Measurements from ENCODE around the gene SPSB3.
A peak's percentile ranks its signal among the peaks of the same experiment; 100 is the strongest.

Gene SPSB3

DNA sequence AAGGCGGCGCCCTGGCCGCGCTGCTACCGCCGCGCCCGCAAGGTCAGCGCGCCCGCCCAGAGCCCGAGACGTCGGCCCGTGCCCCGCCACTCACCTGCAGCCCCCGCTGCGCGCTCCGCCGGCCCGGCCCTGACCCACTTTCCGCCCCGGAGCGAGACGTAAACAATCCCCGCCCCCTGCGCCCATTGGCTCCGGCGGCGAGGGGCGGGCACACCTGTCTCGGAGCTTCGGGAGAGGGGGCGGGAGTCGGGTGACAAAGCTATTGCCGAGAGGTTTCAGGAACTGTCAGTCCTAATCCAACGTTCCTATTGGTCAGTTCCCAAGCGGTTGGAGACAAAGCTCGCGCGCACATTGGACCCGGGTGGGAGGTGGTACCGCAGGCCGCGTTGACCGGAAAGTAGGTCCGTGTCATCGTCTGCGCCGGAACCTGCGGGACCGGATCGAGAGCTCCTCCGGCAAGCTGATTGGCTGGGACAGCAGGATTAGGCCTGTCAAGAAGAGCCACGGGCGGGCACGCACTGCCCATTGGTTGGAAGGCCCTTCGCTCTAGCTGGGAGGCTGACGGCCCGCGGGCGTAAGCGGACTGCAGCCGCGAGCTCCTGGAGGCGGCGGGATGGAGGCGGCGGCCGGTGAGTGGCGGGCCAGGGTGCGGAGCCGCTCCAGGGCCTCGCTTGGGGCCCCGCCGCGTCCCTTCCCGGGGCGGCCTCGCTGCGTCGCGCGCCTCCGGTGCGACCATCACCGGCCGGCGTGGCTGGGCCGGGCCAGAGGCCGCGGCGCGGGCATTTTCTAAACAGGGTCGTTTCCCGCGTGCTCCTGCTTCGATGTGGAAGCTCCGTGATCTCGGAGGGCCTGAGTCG lies at the start of gene SPSB3, which contains the start of gene NUBP2:
TSS of gene SPSB3 (minus strand) at position 164 of the 857 bp plus-strand sequence. CDS start 1,088 bp downstream, outside the sequence.
TSS of gene NUBP2 (plus strand) at position 553 of the 857 bp plus-strand sequence. CDS start at position 614, 61 bp downstream.
- FAIRE-seq: peak; percentile 99

DNA sequence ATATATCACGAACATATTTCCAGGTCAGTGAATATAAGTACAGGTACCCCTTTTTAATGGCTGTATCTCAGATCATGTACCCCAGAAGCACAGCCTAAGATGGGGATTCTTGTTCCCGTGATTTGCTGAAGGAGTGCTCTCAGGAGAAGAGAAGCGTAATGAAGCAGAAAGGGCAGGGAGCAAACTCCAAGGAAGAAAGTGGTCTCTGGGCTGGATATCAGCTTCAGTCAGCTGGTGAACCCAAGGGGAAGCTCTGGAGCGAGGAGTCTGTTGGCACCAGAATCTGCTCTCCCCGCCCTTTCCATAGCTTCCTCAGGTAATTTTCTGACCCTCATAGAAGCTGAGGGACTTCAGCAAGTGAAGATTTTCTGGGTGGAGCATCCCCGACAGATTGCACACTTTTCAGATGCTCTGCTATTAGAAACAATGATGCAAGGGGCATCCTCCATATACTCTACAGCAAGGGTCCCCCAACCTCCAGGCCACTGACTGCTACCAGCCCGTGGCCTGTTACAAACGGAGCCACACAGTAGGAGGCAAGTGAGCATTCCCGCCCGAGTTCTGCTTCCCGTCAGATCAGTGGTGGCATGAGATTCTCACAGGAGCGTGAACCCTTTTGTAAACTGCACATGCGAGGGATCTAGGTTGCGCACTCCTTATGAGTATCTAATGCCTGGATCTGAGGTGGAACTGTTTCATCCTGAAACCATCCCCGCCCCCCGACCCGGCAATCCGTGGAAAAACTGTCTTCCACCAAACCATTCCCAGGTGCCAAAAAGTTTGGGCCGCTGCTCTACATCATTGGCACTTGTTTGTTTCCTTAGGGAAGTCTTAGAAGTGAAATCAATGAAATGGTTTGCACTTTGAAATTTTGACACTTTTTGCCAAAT lies 49.1 kb upstream of the SPSB3 start:
- no peak for FAIRE-seq

DNA sequence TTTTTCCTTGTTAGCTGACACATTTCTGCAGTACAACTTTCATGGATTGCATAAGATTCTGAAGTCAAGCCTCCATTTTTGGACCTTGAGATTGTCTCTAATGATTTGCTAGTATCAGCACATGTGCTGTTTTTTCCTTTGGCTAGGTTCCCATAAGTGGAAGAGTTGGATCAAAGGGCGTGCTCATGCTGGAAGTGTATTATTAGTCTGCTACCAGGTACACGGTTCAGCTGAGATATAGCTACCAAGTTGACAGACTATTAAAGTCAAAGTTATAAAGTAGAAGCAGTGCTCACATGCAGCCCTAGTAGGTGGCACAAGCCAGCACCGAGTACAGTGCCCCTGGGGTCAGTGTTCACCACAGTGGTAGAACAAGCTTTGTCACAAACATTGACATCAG lies 47.8 kb upstream of the SPSB3 start:
- FAIRE-seq: no peak

DNA sequence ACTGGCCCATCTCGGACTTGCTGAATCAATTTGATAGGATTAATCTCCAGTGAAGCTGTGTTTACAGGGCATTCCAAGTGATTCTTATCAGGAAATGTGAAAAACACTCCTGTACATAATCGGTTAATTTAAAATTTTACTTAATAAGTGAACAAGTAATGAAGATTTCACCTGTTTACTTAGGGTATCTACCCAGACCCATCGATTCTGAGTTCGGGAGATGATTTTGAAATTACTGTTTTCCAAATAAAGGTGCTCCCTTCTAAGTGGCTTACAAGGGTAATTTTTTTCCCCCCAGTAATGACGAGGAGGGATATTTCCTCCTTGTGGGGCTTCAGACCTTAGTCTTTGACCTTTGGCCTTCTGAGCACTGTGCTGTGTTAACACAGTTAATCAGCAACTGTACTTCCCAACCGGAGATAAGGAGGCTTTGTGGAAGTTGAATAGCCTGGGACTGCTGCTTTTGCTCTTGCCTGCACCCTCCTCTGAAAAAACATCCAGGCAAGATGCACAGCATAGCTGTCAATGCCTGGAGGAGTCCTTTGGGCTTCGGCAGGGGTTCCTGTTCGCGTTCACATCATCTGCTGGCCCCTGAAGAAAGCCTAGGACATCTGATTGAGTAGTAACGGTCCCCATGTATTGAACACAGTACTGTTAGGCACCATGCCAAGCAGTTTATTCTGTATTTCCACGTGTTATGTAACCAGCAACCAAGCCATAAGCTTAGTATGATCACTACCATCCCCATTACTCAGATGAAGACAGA lies 46.5 kb upstream of the SPSB3 start:
- no peak for FAIRE-seq

DNA sequence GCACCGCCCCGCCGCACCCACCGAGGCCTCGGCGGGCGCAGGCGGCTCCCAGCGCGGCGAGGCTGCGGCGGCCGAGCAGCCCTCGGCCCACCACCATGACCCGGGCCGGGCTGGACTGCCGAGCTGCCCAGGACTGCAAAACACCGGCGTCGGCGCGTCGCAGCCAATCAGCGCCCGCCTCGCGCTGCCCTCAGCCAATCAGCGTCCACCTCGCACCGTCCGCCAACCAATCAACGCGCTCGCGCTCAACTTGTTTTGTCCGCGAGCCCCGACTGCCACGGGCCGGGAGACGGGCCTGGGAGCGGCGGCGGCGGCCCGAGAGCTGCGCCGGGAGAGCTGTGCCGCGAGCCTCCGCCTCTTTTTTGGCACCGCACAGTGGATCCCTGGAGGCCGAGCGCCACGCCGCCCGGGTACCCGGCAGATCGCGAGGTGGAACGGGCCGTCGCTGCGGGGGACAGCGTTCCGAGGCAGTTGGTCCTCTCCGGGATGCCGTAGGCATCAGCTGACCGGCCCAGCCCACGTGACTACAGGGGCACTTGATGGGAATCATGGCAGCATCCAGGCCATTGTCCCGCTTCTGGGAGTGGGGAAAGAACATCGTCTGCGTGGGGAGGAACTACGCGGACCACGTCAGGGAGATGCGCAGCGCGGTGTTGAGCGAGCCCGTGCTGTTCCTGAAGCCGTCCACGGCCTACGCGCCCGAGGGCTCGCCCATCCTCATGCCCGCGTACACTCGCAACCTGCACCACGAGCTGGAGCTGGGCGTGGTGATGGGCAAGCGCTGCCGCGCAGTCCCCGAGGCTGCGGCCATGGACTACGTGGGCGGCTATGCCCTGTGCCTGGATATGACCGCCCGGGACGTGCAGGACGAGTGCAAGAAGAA lies 44.6 kb upstream of the SPSB3 start, which contains the start of the genes FAHD1 and HAGH:
TSS of gene FAHD1 (plus strand) at position 516 of the 883 bp plus-strand sequence. CDS start at position 549, 33 bp downstream.
TSS of gene HAGH (minus strand) at position 135 of the 883 bp plus-strand sequence. CDS start at position 97, 38 bp downstream.
- no peak for FAIRE-seq

DNA sequence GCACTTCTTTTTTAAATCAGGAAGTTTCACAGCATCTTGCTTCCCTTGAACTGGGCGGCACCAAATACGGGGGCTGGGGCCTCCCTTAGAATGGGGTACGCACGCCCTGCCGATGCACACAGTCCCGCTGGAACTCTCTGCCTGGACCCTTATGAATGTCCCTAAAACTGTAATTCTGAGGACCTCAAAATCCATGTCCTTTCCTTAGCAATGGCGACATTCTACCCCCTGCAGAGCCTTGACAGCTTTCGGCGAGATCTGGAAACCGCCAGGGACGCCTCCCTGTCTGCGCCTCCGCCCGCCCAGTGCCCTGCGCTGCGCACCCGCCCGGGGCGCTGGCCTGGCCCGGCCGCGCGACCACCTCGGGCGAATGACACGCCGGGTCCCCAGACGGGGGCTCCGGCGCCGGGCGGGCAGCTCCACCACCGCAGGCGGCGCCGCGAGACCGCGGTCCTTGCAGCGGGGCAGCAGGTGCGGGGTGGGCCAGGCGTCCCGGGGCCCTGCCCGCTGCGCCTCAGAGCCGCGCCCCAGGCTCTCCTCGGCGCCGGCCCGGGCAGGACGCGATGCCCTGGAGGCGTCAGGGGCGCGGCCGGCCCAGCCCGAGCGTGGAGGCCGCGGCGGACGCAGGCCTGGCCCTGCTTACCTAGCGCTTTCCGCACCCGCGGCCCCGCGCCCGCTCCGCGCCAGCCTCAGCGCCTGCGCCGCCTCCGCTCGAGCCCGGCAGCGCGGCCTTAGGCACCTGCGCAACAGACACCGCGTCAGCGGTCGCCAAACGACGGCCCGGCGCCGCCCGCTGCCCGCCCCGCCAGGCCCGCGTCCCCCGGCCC lies 43.7 kb upstream of the SPSB3 start:
- no peak for FAIRE-seq

DNA sequence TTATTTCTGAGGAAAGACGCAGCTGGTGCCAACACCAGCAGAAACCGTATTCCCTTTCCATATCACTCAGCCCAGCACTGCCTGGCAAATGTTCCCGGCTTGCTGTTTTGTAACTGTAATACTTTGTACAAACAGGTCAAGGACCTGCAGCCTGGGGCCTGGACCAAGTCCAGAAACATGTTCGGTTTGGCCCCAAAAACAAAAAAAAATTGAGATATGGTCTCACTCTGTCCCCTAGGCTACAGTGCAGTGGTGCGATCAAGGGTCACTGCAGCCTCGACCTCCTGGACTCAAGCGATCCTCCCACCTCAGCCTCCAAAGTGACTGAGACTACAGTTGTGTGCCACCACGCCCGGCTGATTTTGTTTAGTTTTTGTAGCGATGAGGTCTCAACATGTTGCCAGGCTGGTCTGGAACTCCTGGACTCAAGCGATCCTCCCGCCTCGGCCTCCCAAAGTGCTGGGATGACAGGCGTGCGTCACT lies 43.1 kb upstream of the SPSB3 start:
- FAIRE-seq: no peak

DNA sequence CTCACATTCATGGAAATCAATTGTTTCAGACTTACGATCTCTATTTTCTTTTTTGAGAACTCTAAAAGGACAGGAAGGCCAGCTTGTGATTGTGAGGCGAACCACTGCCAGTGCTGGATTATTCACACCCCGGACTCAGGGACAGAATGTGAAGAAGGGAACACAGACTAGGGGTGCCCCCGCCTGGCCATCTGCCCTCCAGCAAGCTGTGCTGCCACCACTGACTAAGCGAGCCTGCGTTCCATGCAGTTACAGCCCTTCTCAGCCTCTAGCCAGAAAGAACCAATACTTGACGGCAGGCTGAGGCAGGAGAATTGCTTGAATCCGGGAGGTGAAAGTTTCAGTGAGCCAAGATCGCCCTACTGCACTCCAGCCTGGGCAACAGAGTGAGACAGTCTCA lies 41.5 kb upstream of the SPSB3 start:
- no peak for FAIRE-seq

DNA sequence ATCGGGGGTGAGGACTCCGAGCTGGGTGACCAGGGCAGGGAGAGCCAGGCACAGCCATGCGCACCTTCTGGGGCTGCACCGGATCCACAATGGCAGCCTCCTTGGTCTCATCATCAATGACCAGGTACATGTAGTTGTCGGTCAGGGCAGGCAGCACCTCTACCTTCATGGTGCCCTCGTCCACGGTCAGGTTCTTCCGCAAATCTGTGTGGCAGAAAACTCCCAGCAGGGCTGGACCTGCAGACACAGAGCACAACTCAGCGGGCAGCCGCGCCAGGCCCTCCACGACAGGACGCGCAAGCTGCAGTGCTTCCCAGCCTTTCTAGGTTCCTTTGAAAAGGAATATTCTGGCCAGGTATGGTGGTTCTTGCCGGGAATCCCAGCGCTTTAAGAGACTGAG lies 40.4 kb upstream of the SPSB3 start:
- no peak for FAIRE-seq

DNA sequence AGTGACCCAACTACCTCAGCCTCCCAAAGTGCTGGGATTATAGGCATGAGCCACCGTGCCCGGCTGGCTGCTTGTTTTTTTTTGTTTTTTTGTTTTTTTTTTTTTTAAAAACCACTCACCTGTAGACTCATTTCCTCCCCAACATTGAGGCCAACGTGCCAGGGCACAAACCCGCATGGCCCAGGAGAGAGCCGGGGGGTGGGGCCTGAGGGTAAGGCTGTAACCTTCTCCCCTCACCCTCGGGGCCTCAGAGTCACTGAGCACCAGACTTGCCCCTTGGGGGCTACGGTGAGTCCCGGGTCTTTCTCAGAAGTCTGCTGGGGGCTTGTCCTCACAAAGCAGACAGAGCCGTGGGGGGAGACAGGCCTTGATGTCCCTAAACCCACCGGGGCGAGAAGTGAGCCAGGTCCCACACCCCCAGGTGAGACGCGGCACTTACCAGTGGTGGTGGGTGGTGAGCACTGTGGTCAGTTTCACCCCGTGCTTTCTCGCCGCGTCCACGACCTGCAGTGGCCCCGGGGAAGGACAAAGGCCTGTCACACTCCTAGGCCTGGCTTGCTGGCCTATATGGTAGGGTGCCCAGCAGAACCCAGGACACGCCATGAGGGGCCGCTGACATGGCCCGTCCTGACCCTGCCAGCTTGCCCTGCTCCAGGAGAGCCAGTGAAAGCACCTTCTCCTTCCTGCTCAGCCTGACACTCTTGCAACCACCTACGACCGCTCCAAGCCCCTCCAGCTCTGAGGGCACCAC lies 39.7 kb upstream of the SPSB3 start:
- no peak for FAIRE-seq

DNA sequence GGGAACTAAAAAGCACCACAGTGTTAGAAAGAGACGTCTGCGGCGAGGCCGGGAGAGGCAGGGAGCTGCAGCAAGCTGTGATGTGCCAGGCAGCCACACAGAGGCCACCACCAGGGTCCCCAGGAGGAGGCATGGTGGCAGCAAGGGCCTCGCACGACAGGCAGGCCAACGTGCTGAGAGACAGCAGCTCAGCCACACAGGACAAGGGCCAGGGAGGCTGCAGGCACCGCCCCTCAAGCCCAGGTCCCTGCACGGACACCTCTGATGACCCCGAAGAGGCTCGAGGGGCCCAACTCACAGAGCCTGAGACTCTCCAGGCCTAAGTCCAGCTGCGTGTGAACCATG lies 38.5 kb upstream of the SPSB3 start:
- FAIRE-seq: no peak

DNA sequence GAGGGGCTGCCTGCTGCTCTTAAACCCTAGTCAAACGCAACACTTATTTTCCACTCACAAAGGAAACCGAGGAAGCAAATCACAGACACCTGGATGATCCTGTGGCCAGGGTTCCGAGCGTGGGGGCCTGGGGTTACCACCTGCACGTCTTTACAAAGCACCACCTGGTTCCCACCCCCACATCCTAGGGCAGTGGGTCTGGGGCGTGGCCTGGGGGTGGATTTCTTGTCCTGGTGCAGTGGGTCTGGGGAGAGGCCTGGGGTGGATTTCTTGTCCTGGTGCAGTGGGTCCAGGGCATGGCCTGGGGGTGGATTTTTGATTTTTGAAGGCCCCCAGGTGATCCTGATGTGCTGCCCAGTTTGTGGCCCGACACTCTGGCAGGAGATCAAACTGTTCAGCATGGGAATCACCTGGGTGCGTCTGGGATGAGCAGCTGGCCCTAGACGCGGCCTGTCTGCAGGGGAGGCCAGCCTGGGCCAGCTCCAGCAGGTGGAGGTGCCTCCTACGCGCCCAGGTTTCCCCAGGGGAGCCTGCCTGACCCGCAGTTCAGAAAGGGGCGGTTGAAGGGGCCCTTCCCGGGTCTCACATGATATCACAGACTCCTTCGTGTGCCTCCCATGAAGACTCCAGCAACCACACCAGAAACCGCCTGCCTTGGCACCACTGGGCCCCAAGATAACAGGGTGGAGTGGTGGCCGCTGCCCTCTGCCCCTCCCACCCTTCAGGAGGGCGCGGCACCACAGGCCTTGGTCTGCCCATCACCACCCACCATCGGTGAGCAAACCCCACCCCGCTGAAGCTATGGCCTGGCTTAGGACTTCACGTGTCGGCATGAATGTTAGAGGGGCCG lies 38.0 kb upstream of the SPSB3 start:
- no peak for FAIRE-seq

DNA sequence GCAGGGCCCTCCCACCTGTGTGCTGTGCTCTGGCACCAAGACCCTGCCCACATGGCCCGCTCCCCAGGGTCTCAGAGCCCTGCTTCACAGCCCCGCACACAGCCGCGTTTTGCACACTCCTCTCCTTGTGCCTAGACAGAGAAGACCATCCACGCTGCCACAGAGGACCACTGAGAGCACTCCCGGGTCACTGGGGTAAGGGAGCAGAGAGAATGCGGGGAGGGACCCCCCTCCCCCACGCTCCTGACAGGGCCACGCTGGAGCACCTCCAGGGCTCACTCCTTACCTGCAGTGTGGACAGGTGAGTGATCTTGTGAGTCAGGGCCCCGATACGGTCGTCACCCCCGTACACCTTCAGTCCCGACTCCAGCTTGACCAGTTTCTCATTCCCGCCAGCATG lies 37.2 kb upstream of the SPSB3 start:
- FAIRE-seq: no peak

DNA sequence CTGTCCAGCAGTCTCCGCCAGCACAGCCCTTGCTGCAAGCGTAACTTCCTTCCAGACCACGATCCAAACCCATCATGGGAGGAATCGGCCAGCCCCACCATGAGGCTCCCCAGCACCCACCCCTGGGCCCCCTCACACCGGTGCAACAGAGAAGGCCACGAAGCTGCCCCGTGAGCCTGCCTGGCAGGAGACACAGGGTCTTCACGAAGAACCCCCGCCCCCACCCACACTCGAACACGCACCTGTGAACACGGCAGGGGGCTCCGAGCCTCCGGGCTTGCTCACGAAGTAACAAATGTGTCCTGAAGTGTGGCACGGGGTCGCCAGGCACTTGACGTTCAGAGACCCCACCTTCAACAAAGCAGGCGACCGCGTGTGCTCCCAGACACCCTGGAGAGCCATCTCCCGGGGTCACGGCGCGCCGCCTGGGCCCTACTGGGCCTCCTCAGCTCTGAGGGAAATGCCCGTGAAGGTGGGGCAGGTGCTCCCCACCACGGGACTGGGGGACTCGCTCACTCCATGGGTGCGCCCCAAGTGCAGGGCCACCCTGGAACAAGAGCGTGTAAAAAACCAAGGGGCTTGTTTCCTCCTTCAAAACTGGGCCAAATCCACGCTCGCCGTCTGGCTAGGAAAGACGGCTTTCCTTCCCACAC lies 36.6 kb upstream of the SPSB3 start:
- no peak for FAIRE-seq

DNA sequence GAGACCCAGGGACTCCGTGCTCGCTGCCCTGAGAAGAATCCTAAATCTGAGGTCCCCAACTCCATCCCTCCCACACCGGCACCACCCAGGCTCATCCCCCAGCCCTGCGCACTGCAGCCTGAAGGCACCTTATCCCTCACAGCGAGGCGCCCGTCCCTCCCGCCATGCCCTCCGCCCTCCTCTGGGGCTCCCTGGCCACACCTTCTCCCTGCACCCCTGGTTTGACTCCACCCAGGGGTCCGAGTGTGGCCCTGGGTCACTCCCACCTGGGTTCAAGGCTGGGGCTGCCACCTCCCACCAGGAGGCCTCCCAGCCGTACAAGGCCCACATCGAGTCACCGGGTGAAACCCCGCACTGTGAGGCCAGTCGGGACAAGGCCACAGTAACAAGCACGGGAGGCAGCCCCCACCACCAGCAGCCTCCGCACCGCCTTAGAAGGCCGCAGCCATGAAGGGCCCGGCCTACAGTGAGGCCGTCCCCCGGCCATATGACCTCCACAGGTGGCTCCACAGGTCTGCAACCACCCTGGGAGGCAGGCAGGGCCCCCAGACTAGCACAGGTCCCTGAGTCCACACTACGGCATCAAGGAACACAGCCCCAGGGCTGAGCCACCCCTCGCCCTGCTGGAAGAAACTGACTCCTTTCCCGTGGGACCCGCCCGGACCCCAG lies 36.0 kb upstream of the SPSB3 start:
- no peak for FAIRE-seq

DNA sequence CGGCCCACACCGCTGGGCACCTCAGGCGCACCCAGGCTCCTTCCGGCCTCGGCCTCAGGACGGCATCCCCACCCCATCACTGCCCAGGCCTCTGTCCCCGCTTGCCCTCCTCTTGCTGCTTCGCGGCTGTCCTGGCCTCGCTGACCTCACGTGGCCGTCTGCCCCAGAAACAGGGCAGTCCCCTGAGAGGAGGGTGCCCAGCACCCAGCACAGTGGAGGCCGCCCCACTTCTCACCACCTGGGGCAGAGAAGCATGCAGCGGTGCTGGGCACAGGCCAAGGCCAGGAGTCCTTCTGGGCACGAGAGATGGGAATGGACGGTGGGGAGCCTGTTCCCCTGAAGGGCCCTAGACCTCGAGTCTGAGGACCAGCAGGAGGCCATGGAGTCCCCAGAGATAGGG lies 35.3 kb upstream of the SPSB3 start:
- no peak for FAIRE-seq

DNA sequence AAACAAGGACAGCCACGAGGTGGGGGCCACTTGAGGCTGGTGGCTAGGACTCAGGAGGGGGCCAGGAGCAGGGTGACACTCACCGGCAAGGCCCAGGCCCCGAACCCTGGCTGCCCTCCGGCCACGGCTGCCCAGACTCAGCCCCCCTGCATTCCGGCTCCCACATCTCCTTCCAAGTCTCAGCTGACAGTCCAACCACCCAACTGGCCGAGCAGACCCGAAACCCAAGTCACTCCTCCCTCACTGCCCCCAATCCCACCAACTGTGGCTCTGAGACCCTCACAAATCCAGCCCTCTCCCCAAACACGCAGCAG lies 34.9 kb upstream of the SPSB3 start:
- no peak for FAIRE-seq

Data from A204.1 (cell line).